HEK293T (cell line): Measurements from ENCODE around the gene C6orf62.
"Not testable (repeated sequence)": the region's sequence is repeated elsewhere in the genome, so short reads cannot be mapped to it uniquely, and the experiment has no call there.

Experiments
- BHLHE40 ChIP-seq: fragments of 450-650 bp; IDR thresholded peaks from 2 replicates; pipeline ENCODE4 v1.6.1; 2016; ENCODE audit warnings: mild to moderate bottlenecking, moderate library complexity, borderline replicate concordance
- CTBP1 ChIP-seq: fragments of 450-650 bp; IDR thresholded peaks from 2 replicates; pipeline ENCODE4 v1.6.1; 2016; ENCODE audit warnings: borderline replicate concordance
- ELF4 ChIP-seq: fragments of 450-650 bp; IDR thresholded peaks from 2 replicates; pipeline ENCODE4 v1.6.1; 2017; ENCODE audit warnings: antibody characterized with exemption
- FOXA1 ChIP-seq: fragments of 450-650 bp; IDR thresholded peaks from 2 replicates; pipeline ENCODE4 v1.6.1; 2016; ENCODE audit warnings: mild to moderate bottlenecking
- FOXK2 ChIP-seq: fragments of 450-650 bp; IDR thresholded peaks from 2 replicates; pipeline ENCODE4 v1.6.1; 2016; ENCODE audit warnings: mild to moderate bottlenecking
- FOXM1 ChIP-seq: fragments of 450-650 bp; IDR thresholded peaks from 2 replicates; pipeline ENCODE4 v1.6.1; 2017; ENCODE audit warnings: mild to moderate bottlenecking, borderline replicate concordance
- L3MBTL2 ChIP-seq: fragments of 450-650 bp; conservative IDR thresholded peaks from 2 replicates; pipeline ENCODE4 v1.6.1; 2016; ENCODE audit warnings: mild to moderate bottlenecking
- LEF1 ChIP-seq: fragments of 450-650 bp; IDR thresholded peaks from 2 replicates; pipeline ENCODE4 v1.6.1; 2017; ENCODE audit warnings: mild to moderate bottlenecking, borderline replicate concordance
- NFRKB ChIP-seq: fragments of 450-650 bp; IDR thresholded peaks from 2 replicates; pipeline ENCODE4 v1.6.1; 2016; ENCODE audit warnings: mild to moderate bottlenecking, moderate library complexity
- SP1 ChIP-seq: fragments of 450-650 bp; IDR thresholded peaks from 2 replicates; pipeline ENCODE4 v1.6.1; 2017
- SUZ12 ChIP-seq: fragments of 450-650 bp; IDR thresholded peaks from 2 replicates; pipeline ENCODE4 v1.6.1; 2016; ENCODE audit warnings: mild to moderate bottlenecking
- ZNF384 ChIP-seq: fragments of 450-650 bp; IDR thresholded peaks from 2 replicates; pipeline ENCODE4 v1.6.1; 2016
- TF ChIP-seq, protein P1 (sequence below): fragments of 450-650 bp; IDR thresholded peaks from 2 replicates; pipeline ENCODE4 v1.6.1; 2016

DNA sequence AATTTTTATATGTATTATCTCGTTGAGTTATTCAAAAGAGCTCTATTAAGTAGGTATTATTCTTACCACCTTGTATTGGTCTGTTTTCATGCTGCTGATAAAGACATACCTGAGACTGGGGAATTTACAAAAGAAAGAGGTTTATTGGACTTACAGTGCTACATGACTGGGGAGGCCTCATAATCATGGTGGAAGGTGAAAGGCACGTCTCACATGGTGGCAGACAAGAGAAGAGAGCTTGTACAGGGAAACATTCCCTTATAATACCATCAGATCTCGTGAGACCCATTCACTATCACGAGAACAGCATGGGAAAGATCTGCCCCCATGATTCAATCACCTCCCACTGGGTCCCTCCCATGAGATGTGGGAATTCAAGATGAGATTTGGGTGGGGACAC lies 35.4 kb upstream of the C6orf62 start:
- TF ChIP-seq ZNF384, ELF4, SUZ12, SP1, LEF1, FOXA1, L3MBTL2, FOXK2, BHLHE40, NFRKB, FOXM1, CTBP1: not testable (repeated sequence)
- TF ChIP-seq, protein P1, sequence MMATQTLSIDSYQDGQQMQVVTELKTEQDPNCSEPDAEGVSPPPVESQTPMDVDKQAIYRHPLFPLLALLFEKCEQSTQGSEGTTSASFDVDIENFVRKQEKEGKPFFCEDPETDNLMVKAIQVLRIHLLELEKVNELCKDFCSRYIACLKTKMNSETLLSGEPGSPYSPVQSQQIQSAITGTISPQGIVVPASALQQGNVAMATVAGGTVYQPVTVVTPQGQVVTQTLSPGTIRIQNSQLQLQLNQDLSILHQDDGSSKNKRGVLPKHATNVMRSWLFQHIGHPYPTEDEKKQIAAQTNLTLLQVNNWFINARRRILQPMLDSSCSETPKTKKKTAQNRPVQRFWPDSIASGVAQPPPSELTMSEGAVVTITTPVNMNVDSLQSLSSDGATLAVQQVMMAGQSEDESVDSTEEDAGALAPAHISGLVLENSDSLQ, result not testable (repeated sequence)
